Caki2 (cell line): ENCODE data around the gene RXFP4. TPM values are rescaled to one million over a fixed set of nuclear protein-coding genes. Genes with fewer than 3 reads are reported as not detected.

Experiments used
- DNase-seq: peaks from one replicate; pipeline ENCODE4 v3.0.0-alpha.2; 2015; ENCODE audit warnings: low read depth
- in situ Hi-C: cut with HindIII; loops from 2 replicates; pipeline ENCODE4 v1.10.0; 2016; ENCODE audit warnings: low sequenced_read_pairs, low pct_unique_long_range_greater_than_20kb, mixed read lengths
- total RNA-seq: library from RNA; depleted of rRNA; stranded (reverse); fragments of >200 nt; shearing (Covaris generic); gene quantifications from 2 replicates; pipeline ENCODE4 v1.2.3, GENCODE V29; 2014; ENCODE audit warnings: low replicate concordance; rRNA removed

Gene RXFP4
- total RNA-seq, 1 experiment from 2014 or later: not detected

DNA sequence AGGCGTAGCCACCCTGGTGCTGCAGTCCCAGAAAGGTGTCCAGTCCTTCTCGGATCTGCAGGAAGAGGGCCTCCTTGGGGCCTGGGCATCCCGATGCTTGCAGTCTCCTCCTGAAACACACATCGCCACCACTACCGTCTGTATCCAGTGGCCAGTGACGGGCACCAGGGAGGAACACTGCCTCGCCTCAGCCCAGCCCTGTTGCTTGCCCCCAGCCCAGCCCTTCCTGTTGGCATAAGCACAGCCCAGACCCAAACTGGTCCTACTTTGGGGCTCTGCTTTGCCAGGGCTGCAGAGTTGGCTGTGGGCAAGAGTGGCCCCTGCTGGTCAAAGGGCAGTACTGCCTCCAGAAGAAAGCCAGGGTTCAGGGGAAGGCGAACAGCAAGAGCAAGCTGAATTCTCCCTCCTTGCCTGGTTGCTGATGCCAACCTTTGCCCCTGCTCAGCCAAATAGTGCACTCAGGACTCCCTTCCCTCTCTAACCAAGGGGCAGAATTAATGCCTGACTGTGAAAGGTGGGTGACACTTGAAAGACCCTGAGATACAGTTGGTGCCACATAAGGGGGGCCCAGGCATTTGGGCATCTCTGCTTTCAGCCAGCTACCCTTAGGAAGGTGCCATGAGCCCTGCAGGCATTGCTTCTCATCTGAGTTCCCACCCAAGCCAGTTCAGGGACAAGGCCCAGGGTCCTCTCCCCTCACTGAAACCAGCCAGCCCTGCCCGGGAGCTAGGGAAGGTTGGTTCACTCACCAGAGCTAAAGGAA lies 48.0 kb downstream of the RXFP4 start:
- in situ Hi-C loops: no loop called here
- peak; percentile 62 for DNase-seq

GRCh38 chr1:155990005-155990739 lies 48.7 kb downstream of the RXFP4 start:
- in situ Hi-C loops: no loop called here
- DNase-seq: no peak

Other genes starting within 250 kb of the RXFP4 start
- 7.9 and 9.5 TPM in 2 replicates for gene GON4L, start 84.4 kb upstream of the RXFP4 start, total RNA-seq
- gene SYT11, start 82.1 kb upstream of the RXFP4 start, total RNA-seq: 0.03 TPM in 1 of 2 replicates, not detected in the other
- 58.6 and 109 TPM in 2 replicates for gene RIT1, start 30.3 kb upstream of the RXFP4 start, total RNA-seq
- gene KHDC4, start 7.2 kb upstream of the RXFP4 start, total RNA-seq: 9.8 and 33.9 TPM in 2 replicates
- 58.1 and 63.9 TPM in 2 replicates for gene ARHGEF2, start 36.9 kb downstream of the RXFP4 start, total RNA-seq
- 305 and 404 TPM in 2 replicates for gene SSR2, start 79.3 kb downstream of the RXFP4 start, total RNA-seq
- 12.4 and 36.6 TPM in 2 replicates for gene UBQLN4, start 112.2 kb downstream of the RXFP4 start, total RNA-seq
- gene LAMTOR2, start 113.1 kb downstream of the RXFP4 start, total RNA-seq: 14.3 and 28.3 TPM in 2 replicates
- not detected in 2 replicates for gene RAB25, start 119.5 kb downstream of the RXFP4 start, total RNA-seq
- gene MEX3A, start 140.8 kb downstream of the RXFP4 start, total RNA-seq: 0.64 and 2.0 TPM in 2 replicates
- 652 and 715 TPM in 2 replicates for gene LMNA, start 173.1 kb downstream of the RXFP4 start, total RNA-seq
- 1.9 and 2.0 TPM in 2 replicates for gene SEMA4A, start 211.9 kb downstream of the RXFP4 start, total RNA-seq